GM18907 (cell line): ENCODE data around the gene SERPINA3.

Experiments used
- ATAC-seq: cut with Tn5 transposase; IDR thresholded peaks from one replicate; pipeline ENCODE4 v1.9.1; 2021; ENCODE audit warnings: mild to moderate bottlenecking, moderate library complexity; ENCODE audit not compliant: unreplicated experiment

SERPINA3 gene

DNA sequence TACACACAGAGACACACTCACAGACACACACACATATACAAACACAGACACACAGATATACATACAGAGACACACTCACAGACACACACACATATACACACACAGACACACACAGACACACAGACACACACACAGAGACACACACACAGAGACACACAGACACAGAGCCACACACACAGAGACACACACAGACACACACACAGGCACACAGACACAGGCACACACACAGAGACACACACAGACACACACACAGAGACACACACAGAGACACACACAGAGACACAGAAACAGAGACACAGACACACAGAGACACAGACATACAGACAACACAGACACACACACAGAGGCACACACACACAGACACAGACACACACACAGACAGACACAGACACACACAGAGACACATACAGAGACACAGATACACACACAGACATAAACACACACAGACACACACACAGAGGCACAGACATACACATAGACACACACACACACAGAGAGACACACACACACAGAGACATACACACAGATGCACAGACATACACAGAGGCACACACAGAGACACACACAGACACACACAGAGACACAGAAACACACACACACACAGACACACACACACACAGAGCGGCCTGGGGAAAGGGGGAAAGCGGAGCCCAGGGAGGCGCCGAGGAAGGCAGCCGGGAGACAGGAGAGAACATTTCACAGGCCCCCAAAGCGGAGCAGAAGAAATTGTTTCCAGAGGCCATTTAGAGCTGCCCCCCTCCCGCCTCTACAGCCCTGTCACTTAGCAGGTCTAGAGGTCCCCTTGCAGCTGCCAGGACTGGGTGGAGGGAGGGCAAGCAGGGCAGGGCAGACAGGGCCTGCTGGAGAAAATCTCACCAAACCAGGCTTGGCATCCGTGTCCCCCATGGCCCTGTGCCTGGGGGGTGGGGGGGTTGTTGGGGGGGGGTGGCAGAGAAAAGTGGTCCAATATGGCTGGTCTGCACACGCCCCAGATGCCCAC is 38.9 kb downstream of the SERPINA3 start:
- ATAC-seq, result no peak

DNA sequence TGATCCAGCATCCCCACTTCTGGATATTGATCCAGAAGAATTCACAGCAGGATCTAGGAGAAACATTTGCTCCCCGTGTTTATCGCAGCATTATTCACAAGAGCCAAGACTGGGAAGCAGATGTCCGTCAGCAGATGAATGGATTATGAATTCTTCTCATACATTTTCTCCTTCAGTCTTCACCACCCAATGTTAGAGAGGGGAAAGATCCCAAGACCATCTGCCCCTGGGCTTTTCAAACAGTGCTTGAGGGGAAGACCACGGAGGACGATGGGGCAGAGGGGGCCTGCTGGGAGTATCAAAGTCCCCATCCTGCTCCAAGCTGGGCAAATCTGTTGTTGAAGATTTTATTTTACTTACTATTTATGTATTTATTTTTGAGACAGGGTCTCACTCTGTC is 41.1 kb downstream of the SERPINA3 start:
- ATAC-seq, result no peak

DNA sequence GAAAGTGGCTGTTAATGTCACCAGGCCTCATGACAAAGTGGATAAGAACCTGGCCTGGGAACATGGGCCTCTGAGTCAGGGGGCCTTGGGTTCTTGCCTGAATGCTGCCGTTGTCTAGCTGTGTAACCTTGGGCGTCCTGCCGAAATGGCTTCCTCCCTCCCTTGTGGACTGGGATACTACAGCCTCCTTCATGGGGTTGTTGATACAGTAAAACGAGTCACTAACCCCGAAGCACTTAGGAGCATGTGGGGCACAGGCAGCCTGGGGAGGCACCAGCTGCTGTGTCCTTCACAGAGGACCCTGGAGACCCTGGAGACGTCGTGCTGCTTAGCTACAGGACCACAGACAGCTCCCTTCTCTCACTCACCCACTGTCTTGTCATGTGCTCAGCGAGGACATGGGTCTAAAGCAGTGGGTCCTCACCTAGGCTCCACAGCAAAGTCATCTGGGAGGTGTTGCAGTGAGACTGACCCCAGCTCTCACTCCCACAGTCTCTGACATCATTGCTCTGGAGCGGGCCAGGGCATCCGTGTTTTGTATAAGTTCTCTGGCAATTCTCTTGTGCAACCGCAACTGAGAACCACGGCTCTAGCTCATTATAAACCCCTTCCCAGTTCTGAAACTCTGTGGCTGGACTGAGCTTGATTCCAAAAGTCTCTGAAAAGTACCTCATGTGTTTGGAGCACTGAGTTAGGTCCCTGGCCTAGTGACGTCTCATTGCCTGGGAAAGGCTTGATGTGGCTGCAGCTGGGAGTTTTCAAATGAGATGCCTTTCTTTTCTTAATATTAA is 42.1 kb downstream of the SERPINA3 start:
- no peak for ATAC-seq

DNA sequence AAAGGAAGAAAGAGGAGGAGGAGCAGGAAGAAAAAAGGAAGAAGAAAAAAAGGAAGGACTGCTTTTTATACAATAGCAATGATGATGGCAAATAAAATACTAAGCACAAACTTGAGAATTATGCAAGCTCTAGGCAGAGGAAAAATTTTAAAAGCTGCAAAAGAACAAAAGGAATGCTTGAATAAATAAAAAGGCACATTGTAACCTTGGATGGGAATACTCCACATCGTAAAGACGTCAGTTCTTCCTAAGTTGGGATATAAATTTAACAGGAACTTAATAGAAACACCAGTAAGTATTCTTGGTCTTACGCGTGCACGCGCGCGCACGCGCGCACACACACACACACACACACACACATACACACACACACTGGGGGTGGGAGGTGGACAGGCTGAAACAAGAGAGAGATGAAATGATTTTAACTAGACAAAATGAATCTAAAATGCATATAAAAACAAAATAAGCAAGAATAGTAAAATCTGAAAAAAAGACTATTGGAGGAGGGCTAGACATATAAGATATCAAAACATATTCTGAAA is 43.0 kb downstream of the SERPINA3 start:
- no peak for ATAC-seq

DNA sequence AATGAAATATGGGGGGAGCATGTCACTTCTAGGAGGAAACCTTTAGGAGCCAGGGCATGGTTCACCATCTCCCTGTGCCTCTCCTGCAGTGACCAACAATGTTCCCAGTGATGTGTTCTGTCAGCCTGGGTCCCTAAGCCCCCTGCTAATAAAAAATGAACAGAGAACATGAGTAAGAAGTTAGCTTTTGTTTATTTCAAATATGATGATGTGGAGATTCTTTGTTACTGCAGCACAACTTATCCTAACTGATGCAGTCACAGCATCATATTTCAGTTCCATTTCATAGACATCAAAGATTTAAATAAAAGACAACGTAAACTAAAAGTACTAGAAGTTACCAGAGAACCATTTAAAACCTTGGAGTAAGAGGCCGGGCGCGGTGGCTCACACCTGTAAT is 43.9 kb downstream of the SERPINA3 start:
- ATAC-seq, result no peak

DNA sequence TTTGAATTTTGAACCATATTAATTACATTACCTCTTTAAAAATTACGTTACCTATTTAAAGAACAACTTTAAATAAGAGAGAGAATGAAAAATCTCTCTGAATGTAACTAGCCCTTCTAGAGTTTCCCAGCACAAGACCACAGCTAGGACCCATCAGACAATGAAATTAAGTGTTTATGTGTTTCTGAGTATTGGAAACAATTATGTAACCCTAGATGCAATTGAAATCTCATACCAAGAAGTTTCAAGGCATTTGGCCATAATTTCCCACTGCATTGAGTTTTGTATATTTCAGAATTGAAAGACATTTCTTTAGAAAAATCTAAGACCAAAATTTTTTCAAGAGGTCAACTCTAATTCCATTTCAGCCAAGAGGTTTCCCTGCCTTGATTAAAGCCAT is 47.1 kb downstream of the SERPINA3 start:
- ATAC-seq, result no peak

DNA sequence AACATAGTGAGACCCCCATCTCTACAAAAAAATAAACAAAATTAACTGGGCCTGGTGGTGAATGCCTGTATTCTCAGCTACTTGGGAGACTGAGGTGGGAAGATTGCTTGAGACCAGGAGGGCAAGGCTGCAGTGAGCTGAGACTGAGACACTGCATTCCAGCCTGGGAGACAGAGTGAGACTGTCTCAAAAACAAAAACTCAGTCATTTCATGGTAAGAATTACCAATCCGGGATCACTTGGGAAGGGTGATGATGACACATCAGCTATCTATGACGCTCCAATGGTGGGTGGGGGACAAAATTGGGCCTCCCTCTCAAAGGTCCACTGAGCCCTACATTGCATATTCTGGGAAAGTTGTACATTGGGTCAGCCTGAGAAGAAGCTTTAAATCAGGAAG is 47.7 kb downstream of the SERPINA3 start:
- ATAC-seq, result no peak

DNA sequence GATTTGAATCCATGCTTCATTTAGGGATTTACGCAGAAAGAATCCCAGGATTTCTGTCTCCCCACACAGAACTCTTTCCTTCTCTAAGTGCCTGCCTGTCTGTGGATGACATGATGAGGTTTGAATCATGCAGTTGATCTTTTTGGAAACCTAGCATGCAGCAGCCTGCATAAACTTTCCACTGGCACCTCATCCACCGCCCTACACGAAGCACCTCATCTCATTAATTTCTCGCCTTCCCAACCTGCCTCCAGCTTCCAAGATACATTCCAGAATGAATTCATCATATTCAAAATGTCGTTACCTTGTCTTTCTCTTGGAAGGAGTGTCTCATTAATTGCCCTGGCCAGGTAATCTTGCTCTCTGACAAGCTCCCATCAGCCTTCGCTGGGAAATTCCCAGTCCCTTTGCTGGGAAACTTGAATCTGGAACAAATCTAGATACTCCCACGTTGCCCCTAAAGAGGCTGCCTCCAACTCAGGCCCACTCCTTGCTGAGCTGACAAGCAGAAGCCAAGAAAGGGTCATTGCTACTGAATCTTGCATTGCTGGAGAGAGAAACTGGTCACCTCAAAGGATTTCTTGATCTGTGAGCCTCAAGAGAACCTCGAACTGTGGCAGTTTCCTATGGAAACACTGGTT is 48.2 kb downstream of the SERPINA3 start:
- ATAC-seq, result no peak

DNA sequence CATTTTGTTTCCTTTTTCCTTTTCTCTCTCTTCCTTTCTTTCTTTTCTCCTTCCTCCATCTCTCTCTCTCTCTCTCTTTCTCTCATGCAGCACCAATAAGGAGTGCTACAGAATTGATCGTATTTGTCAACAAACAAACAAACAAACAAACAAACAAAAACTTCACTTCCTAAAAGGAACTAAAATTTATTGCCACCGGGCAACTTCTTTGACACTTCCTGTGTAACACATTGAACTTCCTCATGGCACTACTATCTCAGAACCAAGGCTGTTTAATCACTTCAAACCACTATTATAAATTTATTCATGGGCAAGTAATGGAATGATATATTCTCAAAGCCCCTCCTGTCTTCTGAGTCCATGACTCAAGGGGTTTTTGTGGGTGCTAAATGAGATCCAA is 51.3 kb downstream of the SERPINA3 start:
- ATAC-seq, result no peak

DNA sequence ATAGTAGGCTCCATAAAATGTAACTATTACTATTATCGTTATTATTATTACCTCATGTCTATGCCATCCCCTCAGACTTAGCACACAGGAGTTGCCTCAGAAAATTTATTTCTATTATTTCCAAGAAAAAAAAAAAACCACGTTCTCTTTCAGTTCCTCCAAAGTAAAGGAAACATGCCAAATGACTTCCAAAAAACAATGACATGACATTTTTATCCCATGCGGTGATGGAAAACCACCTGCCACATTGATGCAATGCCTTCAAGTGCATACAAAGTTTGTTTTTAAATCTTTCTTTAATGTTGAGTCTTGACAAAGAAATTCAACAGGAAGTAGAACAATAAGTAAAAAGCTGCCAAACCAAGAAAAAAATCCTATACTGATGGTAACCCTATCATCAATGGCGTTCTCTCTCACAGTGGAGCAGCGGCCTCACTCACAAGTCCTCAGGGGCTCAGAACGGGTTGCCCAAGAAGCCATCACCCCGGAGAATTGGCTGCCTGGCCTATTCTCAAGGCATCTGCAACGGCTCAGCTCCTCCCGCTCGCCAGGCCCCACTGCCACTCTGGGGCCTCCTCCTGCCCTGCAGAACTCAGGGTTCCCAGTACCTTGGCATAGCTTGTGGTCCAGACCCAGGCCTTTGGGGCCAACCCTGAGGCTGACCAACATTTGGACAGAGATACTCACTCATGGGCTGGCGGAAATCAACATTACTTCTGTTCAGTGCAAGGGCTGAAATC is 51.9 kb downstream of the SERPINA3 start:
- no peak for ATAC-seq

DNA sequence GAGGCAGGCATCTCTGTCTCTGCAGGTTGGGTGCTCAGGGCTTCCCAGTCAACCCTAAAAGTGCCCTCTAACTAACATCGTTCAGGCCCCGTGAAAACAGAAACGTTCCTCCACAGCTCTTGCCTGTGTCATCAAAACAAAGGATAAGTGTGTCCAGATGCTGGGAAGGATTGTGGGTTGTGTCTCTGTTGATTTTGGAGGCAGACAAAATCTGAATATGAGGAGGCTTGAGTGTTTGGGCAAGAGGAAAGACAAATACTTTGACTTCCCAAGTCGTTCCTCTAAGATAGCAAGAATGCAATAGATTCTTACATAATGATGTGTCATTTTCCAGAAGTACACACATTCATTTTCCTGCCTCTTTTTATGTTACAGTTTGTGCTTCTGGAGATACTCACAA is 52.9 kb downstream of the SERPINA3 start:
- ATAC-seq, result no peak

DNA sequence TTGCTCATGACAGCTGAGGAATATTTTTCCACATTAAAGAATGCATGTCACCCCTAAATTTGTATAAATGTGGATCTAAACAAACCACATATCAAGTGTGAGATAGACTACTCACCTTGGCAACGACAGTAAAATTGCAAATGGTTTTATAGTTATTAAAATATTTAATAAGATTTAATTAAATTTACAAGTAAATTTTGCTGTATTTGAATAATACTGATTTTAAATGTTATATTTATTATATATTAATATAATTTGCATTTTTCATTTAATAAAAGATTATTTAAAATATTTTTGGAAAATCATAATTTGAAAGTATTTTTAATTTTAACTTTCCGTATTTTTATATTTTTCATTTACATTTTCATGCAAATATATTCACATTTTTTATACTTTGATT is 53.4 kb downstream of the SERPINA3 start:
- ATAC-seq, result no peak

DNA sequence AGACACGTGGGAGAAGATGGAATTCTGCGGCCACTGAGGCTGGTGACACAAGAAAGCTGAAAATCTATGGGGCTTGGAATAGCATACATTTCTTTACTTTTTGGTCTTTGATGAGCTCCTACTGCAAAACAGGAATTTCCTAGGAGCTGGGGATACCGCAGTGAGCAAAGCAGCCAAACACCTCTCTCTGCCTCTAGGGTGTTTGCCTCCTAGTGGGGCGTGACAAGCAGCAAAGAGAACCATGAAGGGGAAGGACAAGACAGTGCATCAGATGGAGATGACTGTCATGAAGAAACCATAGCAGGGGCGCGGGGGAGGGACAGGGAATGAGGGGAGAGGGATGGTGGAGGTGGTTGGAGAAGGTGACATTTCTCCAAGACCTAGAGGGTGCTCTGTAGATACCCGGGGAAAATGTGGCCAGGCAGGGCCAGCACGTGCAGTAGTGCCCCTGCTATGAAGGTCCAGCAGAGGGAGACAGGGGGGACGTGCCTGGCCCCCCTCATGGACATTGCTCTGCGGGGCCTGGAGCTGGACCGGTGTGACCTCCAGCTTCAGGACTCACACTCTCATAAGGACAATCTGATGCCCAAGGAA is 58.6 kb downstream of the SERPINA3 start:
- no peak for ATAC-seq

DNA sequence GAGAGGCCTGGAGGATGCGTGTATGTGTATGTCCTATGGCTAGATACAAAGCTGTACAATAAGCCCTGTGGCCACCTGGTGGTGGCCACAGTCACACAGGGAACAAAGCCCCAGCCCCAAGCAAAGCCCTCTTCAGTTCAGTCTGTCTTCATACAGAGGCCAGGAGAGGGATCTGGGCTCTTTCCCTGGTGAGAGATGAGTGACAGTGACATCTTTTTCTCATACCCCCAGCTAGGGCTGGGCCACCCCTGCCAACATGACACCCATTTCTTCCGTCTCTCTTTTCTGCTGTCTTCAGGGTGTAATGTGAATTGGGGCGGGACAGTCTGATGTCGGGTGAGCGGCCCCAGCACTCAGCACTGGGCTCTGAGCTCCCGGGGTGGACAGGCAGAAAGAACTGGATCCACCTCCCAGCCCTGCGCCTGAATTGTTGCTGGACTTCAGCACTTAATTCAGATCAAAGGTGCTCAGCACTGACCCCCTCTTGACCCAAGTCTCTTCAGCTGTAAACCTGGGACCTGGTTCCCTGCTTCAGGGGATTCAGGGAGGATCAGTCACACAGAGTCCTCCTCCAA is 59.8 kb downstream of the SERPINA3 start:
- ATAC-seq, result no peak

DNA sequence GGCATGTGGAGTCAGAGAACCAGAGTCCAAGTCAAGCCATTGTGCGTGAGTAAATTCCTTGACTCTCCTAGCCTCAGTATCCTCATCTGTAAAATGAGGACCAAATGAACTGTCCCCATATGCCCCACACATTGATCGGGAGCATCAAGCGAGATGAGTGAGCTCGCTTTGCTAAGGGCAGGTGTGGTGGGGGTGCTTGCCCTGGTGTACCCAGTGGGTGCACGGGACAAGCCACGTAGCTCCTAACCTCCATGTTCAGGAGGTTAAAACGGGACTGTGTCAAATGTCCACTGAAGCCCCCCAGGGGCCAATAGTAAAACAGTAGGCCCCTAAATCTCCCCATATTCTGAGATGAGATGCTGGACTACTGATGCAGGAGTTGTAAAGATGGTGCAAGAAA is 60.9 kb downstream of the SERPINA3 start:
- no peak for ATAC-seq
